HTERT RPE-1 (cell line): ENCODE measurements around the gene TIRAP.

Experiments used
- in situ Hi-C: fragments of 300-500 bp; cut with MboI; formaldehyde crosslinking; loops from 4 replicates; pipeline ENCODE4 v1.14.3; 2020; ENCODE audit warnings: low sequenced_read_pairs

Gene TIRAP

GRCh38 chr11:126339863-126340434, 57.1 kb downstream of the TIRAP start:
- in situ Hi-C loops = no loop called here

GRCh38 chr11:126340960-126341606, 58.2 kb downstream of the TIRAP start:
- in situ Hi-C loops = no loop called here

- in situ Hi-C loops = no loop called here
Observed at GRCh38 chr11:126341760-126342161, 58.9 kb downstream of the TIRAP start.

GRCh38 chr11:126343051-126343450, 60.2 kb downstream of the TIRAP start:
- in situ Hi-C loops = no loop called here
